Measurements from ENCODE around the gene FAR2. TPM values are rescaled to one million over a fixed set of nuclear protein-coding genes. Genes with fewer than 3 reads are reported as not detected.

FAR2 gene
- total RNA-seq, 1 experiment from 2014 or later = 6.6 TPM

DNA sequence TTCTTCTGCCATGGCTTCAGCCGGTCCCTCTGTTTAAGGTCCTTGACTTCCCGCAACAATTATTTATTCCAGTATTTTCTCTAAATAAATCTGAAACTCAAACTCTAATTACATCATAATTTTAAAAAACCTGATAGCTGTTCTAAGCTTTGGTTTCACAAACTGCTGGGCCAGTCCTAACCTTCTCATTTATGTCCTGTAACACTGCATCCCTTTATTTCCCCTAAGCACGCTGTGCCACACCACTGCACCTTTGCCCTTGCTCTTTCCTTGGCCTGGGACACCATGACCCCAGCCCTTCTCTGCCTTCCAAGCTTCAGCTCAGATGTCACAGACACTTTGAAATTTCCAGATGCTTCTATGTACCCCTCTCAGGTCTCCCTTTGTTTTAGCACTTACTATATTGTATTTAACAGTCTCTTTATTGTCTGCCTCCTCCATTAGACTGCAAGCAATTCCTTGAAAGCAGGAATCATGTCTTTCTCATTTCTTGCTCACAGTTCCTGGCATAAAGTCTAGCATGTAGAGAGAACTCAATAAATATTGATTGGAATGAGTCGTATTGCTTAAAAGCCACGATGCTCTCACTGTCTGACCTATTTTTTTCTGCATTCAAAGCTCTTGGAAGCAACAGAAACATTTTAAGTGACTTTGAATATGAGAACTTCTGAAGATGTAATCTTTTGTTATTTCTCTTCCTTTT is 120.8 kb downstream of the FAR2 start:
- no peak overlapping the region for H3K27ac Mint-ChIP-seq (ENCODE audit: unreplicated experiment)
- no TSS peak for BruUV-seq (replicated peaks)
- ChIA-PET POLR2A (no interaction called here), CTCF (no interaction called here)
- TF ChIP-seq, protein P1, sequence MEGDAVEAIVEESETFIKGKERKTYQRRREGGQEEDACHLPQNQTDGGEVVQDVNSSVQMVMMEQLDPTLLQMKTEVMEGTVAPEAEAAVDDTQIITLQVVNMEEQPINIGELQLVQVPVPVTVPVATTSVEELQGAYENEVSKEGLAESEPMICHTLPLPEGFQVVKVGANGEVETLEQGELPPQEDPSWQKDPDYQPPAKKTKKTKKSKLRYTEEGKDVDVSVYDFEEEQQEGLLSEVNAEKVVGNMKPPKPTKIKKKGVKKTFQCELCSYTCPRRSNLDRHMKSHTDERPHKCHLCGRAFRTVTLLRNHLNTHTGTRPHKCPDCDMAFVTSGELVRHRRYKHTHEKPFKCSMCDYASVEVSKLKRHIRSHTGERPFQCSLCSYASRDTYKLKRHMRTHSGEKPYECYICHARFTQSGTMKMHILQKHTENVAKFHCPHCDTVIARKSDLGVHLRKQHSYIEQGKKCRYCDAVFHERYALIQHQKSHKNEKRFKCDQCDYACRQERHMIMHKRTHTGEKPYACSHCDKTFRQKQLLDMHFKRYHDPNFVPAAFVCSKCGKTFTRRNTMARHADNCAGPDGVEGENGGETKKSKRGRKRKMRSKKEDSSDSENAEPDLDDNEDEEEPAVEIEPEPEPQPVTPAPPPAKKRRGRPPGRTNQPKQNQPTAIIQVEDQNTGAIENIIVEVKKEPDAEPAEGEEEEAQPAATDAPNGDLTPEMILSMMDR (IDR thresholded peaks at IDR 0.05; ENCODE audit: insufficient read depth in 1 of 2, low read depth in 1 of 2, low read length in 1 of 2, severe bottlenecking in 1 of 2, unreplicated experiment in 1 of 2) = no peak
- Histone ChIP-seq H3K4me1 (0 out of 2 replicates have a peak, but pooled peaks cover 5% of the 10 kb centered on the region), H3K27me3 (replicated peaks; ENCODE audit: control insufficient read depth, insufficient read depth, low read length) (no peaks in the 10 kb centered on the region), H3K4me3 (ENCODE audit: low read depth, low read length) (no peak overlapping the region), H3K36me3 (ENCODE audit: control insufficient read depth, insufficient read depth, low read length) (no peaks in the 10 kb centered on the region), H3K9me3 (no peaks in the 10 kb centered on the region)
- peaks cover 2% of the 10 kb centered on the region for H3K36me3 Mint-ChIP-seq (ENCODE audit: insufficient read depth, unreplicated experiment)
- intact Hi-C loops (cut with micrococcal nuclease; ENCODE audit: unreplicated experiment) = no loop called here
- no peaks in the 10 kb centered on the region for H3K27me3 Mint-ChIP-seq (ENCODE audit: insufficient read depth, unreplicated experiment)
- no peaks in the 10 kb centered on the region for H3K9me3 Mint-ChIP-seq (ENCODE audit: unreplicated experiment)
- H3K4me3 Mint-ChIP-seq (ENCODE audit: unreplicated experiment) = no peak overlapping the region
- DNase-seq = no peak
- peaks cover 11% of the 10 kb centered on the region for H3K4me1 Mint-ChIP-seq (ENCODE audit: low read depth, unreplicated experiment)

GRCh38 chr12:29270446-29270845 is 121.4 kb downstream of the FAR2 start:
- no peaks in the 10 kb centered on the region for H3K9me3 Mint-ChIP-seq (ENCODE audit: unreplicated experiment)
- ChIA-PET CTCF (no interaction called here), POLR2A (no interaction called here)
- Histone ChIP-seq H3K36me3 (ENCODE audit: control insufficient read depth, insufficient read depth, low read length) (no peaks in the 10 kb centered on the region), H3K27me3 (replicated peaks; ENCODE audit: control insufficient read depth, insufficient read depth, low read length) (no peaks in the 10 kb centered on the region), H3K4me1 (0 out of 2 replicates have a peak, but pooled peaks cover 5% of the 10 kb centered on the region), H3K4me3 (ENCODE audit: low read depth, low read length) (no peak overlapping the region), H3K9me3 (no peaks in the 10 kb centered on the region)
- H3K4me1 Mint-ChIP-seq (ENCODE audit: low read depth, unreplicated experiment) = peaks cover 11% of the 10 kb centered on the region
- DNase-seq = no peak
- BruUV-seq (replicated peaks) = no TSS peak
- H3K4me3 Mint-ChIP-seq (ENCODE audit: unreplicated experiment) = no peak overlapping the region
- H3K36me3 Mint-ChIP-seq (ENCODE audit: insufficient read depth, unreplicated experiment) = peaks cover 5% of the 10 kb centered on the region
- no peaks in the 10 kb centered on the region for H3K27me3 Mint-ChIP-seq (ENCODE audit: insufficient read depth, unreplicated experiment)
- H3K27ac Mint-ChIP-seq (ENCODE audit: unreplicated experiment) = no peak overlapping the region
- TF ChIP-seq, protein P1 (IDR thresholded peaks at IDR 0.05; ENCODE audit: insufficient read depth in 1 of 2, low read depth in 1 of 2, low read length in 1 of 2, severe bottlenecking in 1 of 2, unreplicated experiment in 1 of 2) = no peak
- intact Hi-C loops (cut with micrococcal nuclease; ENCODE audit: unreplicated experiment) = no loop called here

DNA sequence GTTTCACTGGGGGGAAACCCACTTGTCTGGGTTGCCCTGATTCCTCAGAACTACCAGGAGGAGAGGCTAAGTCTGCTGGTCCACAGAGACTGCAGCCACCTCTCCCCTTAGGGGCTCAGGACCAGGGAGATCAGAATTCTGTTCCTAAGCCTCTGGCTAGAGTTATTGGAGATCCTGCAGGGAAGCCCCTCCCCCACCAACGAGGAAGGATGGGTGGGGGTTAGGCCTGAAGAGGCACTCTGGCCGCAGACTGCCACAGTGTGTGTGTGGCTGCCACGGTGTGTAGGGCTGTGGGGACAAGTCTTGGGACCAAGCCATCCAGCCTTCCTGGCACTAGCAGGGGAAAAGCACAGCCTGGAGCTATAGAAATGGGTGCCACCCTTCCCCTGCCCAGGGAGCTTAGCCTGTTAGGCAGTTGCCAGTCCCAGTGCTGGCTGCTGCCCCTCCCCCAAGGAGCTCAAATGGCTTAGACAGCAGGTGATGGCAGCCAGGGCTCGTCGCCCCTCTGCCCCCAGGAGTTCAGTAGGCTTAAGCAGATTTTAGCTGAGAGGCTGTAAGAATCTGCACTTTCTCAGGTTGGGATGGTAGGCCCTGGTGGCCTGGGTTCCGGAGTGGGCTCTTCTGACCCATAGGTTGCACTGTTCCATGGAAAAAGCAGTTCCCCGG is 124.2 kb downstream of the FAR2 start:
- no TSS peak for BruUV-seq (replicated peaks)
- no peak for DNase-seq
- H3K4me1 Mint-ChIP-seq (ENCODE audit: low read depth, unreplicated experiment) = peaks cover 11% of the 10 kb centered on the region

More for the DNA sequence above, 124.2 kb downstream of the FAR2 start:
- 0 out of 2 replicates have a peak, but pooled peaks cover 5% of the 10 kb centered on the region for H3K4me1 ChIP-seq
- H3K9me3 Mint-ChIP-seq (ENCODE audit: unreplicated experiment) = no peaks in the 10 kb centered on the region
- intact Hi-C loops (cut with micrococcal nuclease; ENCODE audit: unreplicated experiment) = no loop called here
- TF ChIP-seq, protein P1 (IDR thresholded peaks at IDR 0.05; ENCODE audit: insufficient read depth in 1 of 2, low read depth in 1 of 2, low read length in 1 of 2, severe bottlenecking in 1 of 2, unreplicated experiment in 1 of 2) = no peak
- no peak overlapping the region for H3K27ac Mint-ChIP-seq (ENCODE audit: unreplicated experiment)
- no peaks in the 10 kb centered on the region for H3K36me3 ChIP-seq (ENCODE audit: control insufficient read depth, insufficient read depth, low read length)
- no peak overlapping the region for H3K4me3 ChIP-seq (ENCODE audit: low read depth, low read length)
- peaks cover 5% of the 10 kb centered on the region for H3K36me3 Mint-ChIP-seq (ENCODE audit: insufficient read depth, unreplicated experiment)
- H3K27me3 ChIP-seq (replicated peaks; ENCODE audit: control insufficient read depth, insufficient read depth, low read length) = no peaks in the 10 kb centered on the region
- POLR2A ChIA-PET = no interaction called here
- CTCF ChIA-PET = no interaction called here
- H3K9me3 ChIP-seq = no peaks in the 10 kb centered on the region
- H3K27me3 Mint-ChIP-seq (ENCODE audit: insufficient read depth, unreplicated experiment) = no peaks in the 10 kb centered on the region
- H3K4me3 Mint-ChIP-seq (ENCODE audit: unreplicated experiment) = no peak overlapping the region
